GM19467 (cell line): Measurements from ENCODE around the gene AP3S1.

ENCODE experiments used
- ATAC-seq: cut with Tn5 transposase; IDR thresholded peaks from one replicate; pipeline ENCODE4 v1.9.1; 2021; ENCODE audit warnings: mild to moderate bottlenecking, moderate library complexity; ENCODE audit not compliant: unreplicated experiment

Gene AP3S1

DNA sequence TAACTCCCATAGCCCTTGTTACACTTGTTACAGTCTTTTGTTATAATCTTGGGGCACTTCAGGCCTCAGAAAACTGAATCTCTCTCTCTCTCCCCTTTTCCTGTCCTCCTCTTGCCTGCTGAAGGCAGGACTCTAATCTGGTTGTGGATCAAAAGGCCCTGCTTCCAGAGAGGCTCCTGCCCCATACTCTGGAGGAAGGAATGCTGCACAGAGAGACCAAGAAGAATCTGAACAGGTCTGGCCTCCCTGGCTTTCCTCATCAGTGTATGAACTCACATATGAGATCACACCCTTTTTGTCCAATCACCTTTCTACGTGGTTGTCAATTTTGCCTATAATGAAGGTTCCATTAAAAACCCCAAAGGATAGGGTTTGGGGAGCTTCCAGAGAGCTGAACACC, 94.3 kb downstream of the AP3S1 start:
- ATAC-seq, result no peak

DNA sequence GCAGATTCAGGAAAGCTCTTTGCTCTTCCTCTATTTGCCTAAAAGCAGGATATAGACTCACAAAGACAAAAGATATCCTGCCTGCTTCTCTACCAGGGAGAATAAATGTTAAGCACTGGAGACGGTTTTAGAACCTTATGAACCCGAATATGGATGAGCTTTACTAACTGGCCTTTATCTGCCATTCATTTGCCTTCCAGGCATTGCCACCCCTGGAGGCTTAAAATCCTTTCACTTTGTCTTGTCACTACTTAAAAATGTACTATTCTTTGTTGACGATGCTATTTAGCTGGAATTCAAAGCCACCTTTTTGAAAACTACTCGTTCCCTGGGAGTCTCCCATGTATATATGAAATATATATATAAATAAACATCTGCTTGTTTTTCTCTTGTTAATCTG, 97.3 kb downstream of the AP3S1 start:
- ATAC-seq, result no peak

DNA sequence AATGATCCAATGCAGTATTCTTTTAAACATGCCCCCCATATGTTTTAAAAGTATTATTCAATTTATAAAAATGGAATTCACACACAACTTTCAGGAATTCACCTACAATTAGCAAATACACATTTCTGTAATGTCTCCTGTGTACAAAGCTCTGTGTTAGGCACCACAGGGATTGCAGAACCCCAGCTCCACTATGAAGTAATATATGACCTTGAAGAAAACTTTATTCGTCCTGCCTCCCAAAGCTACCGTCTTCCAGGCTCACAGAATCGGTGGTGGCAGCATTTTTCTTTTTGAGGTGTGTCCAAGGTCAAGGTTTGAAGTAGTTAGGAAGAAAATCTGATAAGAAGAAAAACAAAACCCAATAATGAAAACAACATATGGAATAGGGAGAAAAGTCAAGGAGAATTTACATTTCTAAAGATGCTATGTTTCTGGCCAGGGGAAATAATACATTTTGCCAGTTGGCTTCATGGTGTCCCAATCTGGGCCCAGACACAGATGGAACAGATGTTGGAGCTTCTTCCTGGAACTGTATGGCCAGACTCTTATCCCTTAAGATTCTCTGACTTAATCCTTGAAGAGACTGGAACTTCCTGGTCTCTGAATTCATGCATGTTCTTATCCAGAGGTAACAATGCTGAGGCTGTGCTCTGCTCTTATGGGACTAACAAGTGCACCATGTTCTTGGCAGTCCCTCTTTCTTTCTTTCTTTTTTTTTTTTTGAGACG, 98.5 kb downstream of the AP3S1 start:
- ATAC-seq, result no peak

DNA sequence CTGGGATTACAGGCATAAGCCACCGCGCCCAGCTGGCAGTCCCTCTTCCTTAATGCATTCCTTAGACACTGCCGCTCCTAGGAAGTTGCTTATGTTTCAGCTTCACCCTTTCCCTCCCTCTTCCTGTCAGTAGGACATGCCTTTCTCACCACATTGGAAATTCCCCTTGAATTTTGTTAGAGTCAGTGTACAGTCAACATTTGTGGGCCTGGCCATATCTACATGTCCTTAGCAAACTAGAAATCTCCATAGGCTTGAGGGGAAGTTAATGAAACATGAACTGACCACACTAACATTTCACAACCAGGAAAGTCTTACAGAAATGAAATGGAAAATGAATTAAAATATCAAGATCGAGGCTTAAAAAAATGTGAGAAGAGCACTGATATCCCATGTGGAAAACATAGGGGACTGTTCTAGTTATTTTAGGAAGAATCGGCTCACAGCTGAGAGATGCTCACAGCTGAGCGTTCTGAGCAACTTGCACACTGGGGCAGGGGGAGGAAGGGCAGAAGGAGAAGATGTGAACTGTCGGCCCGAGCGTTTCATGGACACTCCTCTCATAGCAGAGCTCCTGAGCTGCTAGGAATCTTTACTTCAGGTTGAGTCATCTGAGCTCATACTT, 99.4 kb downstream of the AP3S1 start:
- ATAC-seq, result no peak

DNA sequence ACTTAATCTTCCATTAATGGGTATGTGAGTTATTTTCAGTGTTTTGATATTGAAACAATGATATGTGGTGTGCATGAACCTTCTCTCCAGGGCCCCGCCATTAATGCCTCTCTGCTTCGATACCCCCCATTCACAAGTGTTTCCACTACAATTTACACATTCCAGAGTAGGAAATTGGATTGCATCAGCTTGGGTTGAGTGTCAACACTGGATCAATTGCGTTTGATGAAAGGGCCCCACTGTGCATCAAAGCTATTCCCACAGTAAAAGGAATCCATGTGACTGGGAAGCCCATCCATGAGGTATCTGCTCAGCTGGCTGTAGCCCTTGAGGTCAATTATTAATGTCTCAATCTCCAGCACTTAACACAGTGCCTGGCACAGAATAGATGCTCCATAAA, 102.8 kb downstream of the AP3S1 start:
- no peak for ATAC-seq

DNA sequence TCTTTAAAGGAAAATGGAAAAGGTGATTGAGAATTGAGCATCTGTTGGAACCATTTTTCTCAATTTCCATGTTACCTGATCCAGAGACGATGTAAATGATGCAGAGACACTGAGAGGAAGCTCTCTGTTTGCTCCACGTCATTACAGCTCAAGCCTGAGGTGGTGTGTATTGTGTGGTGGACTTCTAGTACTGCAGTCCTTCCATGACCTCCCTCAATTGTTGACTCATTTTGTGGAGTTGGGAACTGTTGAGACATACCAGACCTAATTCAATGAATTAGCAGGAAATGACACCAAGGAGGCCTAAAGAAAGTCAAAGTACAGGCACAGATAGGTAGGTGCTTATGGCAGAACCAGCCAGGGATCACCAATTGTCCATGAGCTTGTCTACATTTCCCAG, 104.9 kb downstream of the AP3S1 start:
- no peak for ATAC-seq

DNA sequence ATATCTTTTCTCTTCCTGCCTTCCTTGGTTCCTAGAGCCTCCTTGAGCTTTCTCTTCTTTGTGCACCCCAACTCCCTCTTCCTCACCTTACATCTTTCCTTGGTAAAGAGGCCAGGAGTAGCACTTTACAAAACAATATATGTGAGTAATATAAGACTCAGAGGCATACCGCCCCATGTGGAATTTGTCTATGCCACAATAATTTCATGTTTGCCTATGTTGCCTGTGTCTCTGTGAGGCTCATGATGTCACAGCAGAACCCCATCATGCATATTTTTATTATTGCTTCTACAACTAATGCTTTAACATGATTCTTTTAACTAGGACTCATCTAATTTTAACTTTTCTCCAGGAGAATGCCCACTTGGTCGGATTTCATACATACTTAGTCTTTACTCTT, 105.5 kb downstream of the AP3S1 start:
- ATAC-seq, result no peak

DNA sequence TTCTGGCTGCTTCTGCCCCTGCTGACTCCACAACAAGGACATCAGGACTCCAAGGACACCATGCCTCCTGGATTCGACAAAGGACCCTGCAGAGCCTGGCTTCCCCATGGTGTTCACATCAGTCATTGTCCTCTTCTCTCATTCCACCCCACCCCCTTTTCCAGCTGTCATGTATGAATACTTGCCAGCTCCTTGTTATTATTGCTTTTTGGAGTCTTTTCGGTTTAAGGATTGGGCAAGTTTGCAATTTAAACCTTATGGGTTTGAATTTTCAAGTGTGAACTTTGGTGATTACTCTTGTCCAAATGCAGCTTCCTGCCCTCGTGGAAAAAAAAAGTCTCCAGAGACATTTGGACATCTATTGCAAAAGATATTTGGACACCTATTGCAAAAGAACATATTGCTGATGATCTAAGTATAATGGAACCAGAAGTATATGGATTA, 106.4 kb downstream of the AP3S1 start:
- ATAC-seq, result no peak

DNA sequence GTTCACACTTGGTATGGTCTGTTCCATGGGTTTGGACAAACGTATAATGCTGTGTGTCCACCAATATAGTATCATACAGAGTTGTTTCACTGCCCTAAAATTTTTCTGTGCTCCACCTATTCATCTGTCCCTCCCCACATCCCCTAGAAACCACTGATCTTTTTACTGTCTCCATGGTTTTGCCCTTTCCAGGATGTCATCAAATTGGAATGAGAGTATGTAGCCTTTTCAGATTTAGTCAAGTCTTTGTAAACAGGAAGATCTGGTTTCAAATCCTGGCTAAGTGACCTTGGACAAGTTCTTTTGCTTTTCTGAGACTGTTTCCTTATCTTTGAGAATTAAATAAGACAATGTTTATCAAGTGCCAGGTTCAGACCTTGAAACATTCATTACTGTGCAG, 107.4 kb downstream of the AP3S1 start:
- no peak for ATAC-seq

DNA sequence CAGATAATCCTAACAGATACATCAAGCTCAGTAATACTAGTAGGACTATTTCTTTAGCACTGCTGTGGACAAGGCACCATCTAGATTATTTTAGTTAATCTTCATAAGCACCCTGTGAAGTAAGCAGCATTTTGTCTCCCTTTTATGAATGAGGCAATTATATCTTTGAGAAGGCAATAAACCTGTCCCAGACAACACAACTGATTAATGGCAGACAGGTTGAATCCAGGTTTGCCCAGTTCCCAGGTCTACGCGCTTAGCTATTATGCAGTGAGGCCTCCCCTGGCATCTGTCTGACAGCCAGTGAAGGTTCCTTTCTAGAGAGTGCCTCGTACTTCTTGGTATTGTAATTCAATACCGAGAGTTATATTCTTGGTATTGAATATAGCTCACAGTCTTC, 110.9 kb downstream of the AP3S1 start:
- no peak for ATAC-seq

DNA sequence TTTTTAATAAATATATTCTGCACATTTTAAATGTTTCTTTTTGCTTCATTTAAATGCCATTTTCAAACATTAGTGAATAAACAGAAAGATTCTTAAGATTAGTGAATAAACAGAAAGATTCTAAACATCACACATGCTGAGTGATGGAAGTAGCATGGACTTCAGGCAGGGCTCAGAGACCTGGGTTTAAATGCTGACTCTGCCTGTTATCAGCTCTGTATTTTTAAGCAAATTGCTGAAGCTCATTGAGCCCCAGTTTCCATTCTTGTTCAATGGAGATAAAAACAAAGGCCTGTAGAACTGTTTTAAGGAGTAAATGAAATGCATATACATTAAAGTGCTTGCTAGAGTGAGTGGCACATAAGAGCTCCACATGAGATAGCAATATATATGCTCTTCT, 112.4 kb downstream of the AP3S1 start:
- no peak for ATAC-seq

DNA sequence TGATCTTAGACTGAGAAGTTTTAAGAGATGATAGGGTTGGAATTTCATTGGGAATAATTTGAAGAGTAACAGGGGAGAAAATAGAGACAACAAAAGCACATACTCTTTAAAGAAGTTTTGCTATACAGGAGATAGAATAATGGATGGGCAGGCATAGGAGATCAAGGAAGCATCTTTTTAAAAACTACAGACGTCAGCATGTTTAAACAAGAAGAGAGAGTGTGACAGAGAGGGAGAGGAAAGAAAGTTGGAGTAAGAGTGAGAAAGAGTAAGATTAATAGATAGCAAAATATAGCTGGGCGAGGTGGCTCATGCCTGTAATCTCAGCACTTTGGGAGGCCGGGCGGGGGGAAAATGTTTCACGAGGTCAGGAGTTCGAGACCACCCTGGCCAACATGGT, 115.2 kb downstream of the AP3S1 start:
- ATAC-seq, result no peak

DNA sequence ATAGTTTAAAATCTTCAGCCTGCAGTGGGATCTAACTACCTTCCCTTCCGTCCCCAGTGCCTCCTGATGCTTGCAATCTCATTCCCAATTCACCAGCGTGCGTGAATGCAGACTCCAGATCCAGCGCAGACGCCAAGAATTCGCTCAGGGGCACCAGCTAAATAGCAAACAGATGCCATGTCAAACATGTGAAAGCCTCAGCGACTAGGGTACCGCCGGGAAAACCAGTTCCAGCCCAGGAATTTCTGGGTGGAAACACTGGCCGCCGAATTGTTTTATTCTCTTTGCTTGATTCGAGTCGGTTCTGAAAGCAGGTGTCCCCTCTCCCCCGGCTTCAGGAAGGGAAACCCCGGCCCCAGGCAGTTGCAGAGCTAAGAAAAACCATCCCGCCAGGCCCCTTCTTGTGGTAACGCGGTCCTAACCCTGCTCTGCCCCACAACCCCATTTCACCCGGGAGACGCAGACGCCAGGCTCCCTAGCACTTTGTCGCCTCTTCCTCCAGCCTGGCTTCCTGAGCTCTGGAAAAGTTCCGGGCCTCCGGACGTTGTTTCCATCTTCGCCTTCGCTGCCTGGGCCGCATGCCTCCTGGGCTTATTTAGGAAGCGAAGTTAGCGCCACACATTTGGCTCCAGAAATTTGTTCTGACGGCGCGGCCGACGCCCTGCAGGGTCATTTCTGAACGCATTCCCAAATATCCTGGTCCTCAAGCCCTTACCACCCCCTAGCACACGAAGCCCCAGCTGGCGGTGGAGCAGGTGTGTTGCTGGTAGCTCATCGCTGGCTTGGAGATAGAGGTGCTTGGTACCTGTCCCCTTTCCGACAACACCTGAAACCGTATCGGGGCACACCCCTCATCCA, 119.9 kb downstream of the AP3S1 start:
- no peak for ATAC-seq

DNA sequence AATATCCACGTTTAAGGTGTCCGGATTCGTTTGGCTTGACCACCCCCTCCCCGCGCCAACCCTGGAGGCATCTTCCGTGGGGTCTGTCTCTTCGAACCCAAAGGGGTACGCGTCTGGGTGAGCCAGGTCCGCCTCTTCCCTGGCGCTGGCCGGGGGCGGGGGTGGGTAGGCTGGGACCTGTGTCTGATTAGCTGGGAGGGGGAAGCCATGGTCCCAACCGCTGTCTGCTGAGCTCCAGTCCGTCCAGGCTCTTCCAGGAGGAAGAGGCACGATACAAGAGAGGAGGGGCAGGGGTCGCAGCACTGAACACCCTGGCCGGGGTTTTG, 120.5 kb downstream of the AP3S1 start, which contains the start of gene LVRN:
Gene LVRN (plus strand): TSS at position 237 of the 326 bp plus-strand sequence. CDS start 143 bp downstream, outside the sequence.
- no peak for ATAC-seq

DNA sequence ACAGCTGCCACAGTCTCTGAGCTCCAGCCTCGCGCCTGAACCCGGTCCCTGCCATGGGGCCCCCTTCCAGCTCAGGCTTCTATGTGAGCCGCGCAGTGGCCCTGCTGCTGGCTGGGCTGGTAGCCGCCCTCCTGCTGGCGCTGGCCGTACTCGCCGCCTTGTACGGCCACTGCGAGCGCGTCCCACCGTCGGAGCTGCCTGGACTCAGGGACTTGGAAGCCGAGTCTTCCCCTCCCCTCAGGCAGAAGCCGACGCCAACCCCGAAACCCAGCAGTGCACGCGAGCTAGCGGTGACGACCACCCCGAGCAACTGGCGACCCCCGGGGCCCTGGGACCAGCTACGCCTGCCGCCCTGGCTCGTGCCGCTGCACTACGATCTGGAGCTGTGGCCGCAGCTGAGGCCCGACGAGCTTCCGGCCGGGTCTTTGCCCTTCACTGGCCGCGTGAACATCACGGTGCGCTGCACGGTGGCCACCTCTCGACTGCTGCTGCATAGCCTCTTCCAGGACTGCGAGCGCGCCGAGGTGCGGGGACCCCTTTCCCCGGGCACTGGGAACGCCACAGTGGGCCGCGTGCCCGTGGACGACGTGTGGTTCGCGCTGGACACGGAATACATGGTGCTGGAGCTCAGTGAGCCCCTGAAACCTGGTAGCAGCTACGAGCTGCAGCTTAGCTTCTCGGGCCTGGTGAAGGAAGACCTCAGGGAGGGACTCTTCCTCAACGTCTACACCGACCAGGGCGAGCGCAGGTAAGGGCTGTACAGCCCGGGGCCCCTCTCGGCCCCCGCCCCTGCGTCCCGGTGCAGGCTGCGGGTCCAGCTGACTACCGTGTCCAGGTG, 121.0 kb downstream of the AP3S1 start:
- no peak for ATAC-seq

DNA sequence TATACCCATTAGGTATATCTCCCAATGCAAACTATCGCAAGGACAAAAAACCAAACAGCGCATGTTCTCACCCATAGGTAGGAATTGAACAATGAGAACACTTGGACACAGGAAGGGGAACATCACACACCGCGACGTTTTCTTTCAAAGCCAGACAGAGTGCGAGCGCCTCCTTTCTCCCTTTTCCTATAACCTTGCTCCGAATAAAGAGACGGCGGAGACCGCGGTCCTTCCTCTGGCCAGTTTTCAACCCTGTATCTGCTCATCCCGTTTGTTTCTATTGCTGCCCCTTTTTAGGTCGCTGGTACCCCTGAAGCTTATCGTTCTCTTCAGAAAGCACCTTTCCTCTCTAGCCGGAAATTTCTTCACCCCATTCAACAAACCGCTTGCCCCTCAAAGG, 121.8 kb downstream of the AP3S1 start:
- ATAC-seq, result no peak
